Testis (tissue), 3 donors: ENCODE data around the gene PARM1. TPM values are rescaled to one million over a fixed set of nuclear protein-coding genes. Genes with fewer than 3 reads are reported as not detected.

Experiments used
- DNase-seq: peaks from one replicate; pipeline ENCODE4 v3.0.0-alpha.2; 2019
- H3K27ac ChIP-seq, 2 donors: fragments of 200-600 bp; sonication (generic); one replicate each; pipeline ENCODE4 v1.5.1; 2019
- H3K27me3 ChIP-seq: fragments of 200-600 bp; sonication (generic); one replicate; pipeline ENCODE4 v1.5.1; 2019
- H3K36me3 ChIP-seq: fragments of 200-600 bp; sonication (generic); one replicate; pipeline ENCODE4 v1.5.1; 2017; ENCODE audit warnings: low read depth; ENCODE audit errors: missing control alignments
- H3K4me1 ChIP-seq: fragments of 200-600 bp; sonication (generic); one replicate; pipeline ENCODE4 v1.5.1; 2019
- H3K4me3 ChIP-seq, 2 donors: fragments of 200-600 bp; sonication (generic); one replicate each; pipeline ENCODE4 v1.5.1; 2017 to 2019
- H3K9me3 ChIP-seq: fragments of 200-600 bp; sonication (generic); one replicate; pipeline ENCODE4 v1.5.1; 2017
- POLR2A ChIP-seq: fragments of 450-650 bp; IDR thresholded peaks from one replicate; pipeline ENCODE4 v1.6.1; 2017; ENCODE audit warnings: antibody characterized with exemption, mild to moderate bottlenecking, moderate library complexity
- WGBS, 2 donors: methylation state at CpG; one replicate each; pipeline ENCODE4 v1.1.5; 2018; 5-methylcytosine and 5-hydroxymethylcytosine counted together
- intact Hi-C: fragments of 100-400 bp; cut with DNase I; formaldehyde crosslinking; loops from one replicate; pipeline ENCODE4 v1.15.1; 2023; ENCODE audit warnings: low total_unique reads
- polyA plus RNA-seq: library from polyadenylated mRNA; stranded (reverse); fragments of 350-450 nt; fragmentation: Illumina TruSeq; extraction: RNeasy Lipid Tissue Mini Kit (QIAGEN cat#74804); gene quantifications from one replicate; pipeline ENCODE4 v1.2.3, GENCODE V29; 2014; ENCODE audit warnings: low read depth, low replicate concordance; ENCODE audit not compliant: insufficient read depth
- total RNA-seq, 2 donors: library from RNA; depleted of rRNA; stranded (reverse); fragments of >200 nt; gene quantifications; one replicate each; pipeline ENCODE4 v1.2.3, GENCODE V29; 2016
- TF ChIP-seq, protein P1 (sequence below), 3 experiments: fragments of 450-650 bp in 2 of 3; fragments of 200-600 bp in 1 of 3; sonication (generic) in 1 of 3; IDR thresholded peaks; one replicate each; pipeline ENCODE4 v1.5.1; 2016 to 2019; ENCODE audit warnings: antibody characterized with exemption in 3 of 3, mild to moderate bottlenecking in 2 of 3, moderate library complexity in 1 of 3

The PARM1 gene
- total and polyA plus RNA-seq, 3 donors from 2014 or later, result 29.0 to 40.5 (median 40.1) TPM

DNA sequence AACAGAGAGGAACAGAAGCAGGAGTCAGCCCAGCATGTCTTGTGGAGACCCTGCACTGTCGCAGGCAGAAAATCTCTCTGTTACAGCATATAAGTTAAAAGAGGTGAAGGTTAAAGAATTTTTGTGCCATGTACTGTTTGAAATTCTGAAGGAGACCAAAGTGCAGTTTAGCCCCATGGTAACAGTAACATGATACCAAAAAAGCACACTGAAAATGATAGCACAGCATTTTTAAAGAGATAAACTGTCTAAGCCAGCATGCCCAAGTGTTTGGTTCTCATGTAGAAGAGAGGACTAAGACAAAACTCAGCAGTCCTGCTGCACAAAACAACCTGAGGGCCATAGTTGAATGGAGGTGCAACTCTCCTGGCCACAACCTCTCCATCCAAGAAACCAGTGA lies 41.9 kb upstream of the PARM1 start:
- Histone ChIP-seq H3K4me1 (no peaks in the 10 kb centered on the region), H3K9me3 (no peaks in the 10 kb centered on the region), H3K36me3 (no peaks in the 10 kb centered on the region), H3K4me3 (no peak overlapping the region), H3K27ac (no peak overlapping the region), H3K27me3 (no peaks in the 10 kb centered on the region)
- no peak for TF ChIP-seq POLR2A
- TF ChIP-seq, protein P1, sequence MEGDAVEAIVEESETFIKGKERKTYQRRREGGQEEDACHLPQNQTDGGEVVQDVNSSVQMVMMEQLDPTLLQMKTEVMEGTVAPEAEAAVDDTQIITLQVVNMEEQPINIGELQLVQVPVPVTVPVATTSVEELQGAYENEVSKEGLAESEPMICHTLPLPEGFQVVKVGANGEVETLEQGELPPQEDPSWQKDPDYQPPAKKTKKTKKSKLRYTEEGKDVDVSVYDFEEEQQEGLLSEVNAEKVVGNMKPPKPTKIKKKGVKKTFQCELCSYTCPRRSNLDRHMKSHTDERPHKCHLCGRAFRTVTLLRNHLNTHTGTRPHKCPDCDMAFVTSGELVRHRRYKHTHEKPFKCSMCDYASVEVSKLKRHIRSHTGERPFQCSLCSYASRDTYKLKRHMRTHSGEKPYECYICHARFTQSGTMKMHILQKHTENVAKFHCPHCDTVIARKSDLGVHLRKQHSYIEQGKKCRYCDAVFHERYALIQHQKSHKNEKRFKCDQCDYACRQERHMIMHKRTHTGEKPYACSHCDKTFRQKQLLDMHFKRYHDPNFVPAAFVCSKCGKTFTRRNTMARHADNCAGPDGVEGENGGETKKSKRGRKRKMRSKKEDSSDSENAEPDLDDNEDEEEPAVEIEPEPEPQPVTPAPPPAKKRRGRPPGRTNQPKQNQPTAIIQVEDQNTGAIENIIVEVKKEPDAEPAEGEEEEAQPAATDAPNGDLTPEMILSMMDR (IDR thresholded peaks at IDR 0.05), result no peak
- WGBS, 2 donors, result 82 to 89% methylated on average over 1 of the region's 1 CpG
- no peak for DNase-seq
- intact Hi-C loops, result no loop called here

DNA sequence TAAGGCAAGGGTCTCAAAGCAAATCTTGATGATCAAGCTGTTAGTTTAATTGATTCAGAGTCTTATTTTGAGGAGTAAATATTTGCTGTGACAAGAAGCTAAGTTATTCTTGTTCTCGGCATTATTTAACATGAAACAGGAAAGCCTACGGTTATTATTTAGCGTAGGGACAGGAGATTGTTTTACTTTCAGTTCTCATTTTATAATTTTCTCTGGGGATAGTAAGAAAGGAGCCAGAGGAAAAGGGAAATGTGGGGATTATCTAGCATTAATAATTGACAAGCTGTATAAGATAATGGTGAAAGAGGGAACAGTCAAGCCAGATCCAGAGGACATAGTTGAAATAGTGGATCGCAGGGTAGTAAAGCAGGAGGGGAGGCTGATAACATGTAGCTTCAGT lies 39.7 kb upstream of the PARM1 start:
- intact Hi-C loops, result no loop called here
- no peaks in the 10 kb centered on the region for H3K9me3 ChIP-seq
- TF ChIP-seq, protein P1 (IDR thresholded peaks at IDR 0.05), result no peak
- no peak for TF ChIP-seq POLR2A
- no peaks in the 10 kb centered on the region for H3K27me3 ChIP-seq
- no peak for DNase-seq
- no peaks in the 10 kb centered on the region for H3K36me3 ChIP-seq
- no peak overlapping the region for H3K4me3 ChIP-seq
- H3K4me1 ChIP-seq, result no peaks in the 10 kb centered on the region
- no peak overlapping the region for H3K27ac ChIP-seq
- 62 to 63% methylated on average over 4 of the region's 4 CpGs for WGBS, 2 donors

DNA sequence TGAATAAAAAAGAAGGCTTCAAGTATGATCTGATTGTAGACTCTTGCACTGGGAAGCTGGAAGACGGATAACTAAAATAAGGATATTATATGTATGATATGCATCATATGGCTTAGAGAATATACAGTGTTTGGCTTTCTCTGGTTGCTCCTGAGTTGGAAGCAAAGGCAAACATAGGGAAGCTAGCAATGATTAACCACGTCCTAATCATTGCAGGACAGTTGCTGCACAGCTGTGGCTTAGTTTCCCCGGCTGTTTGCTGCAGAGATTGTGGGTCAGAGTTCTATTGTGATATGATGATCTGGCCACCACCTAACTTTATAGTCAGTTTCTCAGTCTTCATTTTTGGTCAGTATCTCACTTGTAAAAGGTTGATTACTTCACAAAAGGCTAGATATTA lies 36.3 kb upstream of the PARM1 start:
- Histone ChIP-seq H3K9me3 (no peaks in the 10 kb centered on the region), H3K4me3 (no peak overlapping the region), H3K27me3 (no peaks in the 10 kb centered on the region), H3K27ac (no peak overlapping the region), H3K36me3 (no peaks in the 10 kb centered on the region), H3K4me1 (no peaks in the 10 kb centered on the region)
- DNase-seq, result no peak
- no peak for TF ChIP-seq POLR2A
- TF ChIP-seq, protein P1 (IDR thresholded peaks at IDR 0.05), result no peak
- intact Hi-C loops, result no loop called here
- 89 to 96% methylated on average over 3 of the region's 3 CpGs for WGBS, 2 donors

DNA sequence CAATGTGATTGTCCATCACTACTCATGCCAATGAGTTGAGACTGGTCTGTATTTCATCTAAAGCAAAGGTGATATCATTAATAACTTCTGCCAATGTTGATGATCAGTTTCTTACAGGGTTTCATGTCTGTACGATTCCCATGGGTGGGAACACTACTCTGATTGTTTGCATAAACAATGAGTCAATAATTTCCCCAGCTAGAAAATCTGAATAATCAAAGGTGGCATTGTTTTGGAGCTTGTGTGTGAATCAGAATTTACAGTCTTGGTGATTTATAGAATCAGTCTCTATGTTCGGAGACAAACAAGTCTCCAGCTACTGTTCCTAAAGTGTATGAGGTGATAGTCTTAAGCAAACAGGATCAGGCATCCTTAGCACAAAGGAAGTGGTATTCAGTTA lies 35.5 kb upstream of the PARM1 start:
- WGBS, 2 donors, result 85 to 87% methylated on average over 2 of the region's 2 CpGs
- no peak for TF ChIP-seq POLR2A
- TF ChIP-seq, protein P1 (IDR thresholded peaks at IDR 0.05), result no peak
- no peaks in the 10 kb centered on the region for H3K4me1 ChIP-seq
- no peaks in the 10 kb centered on the region for H3K9me3 ChIP-seq
- intact Hi-C loops, result no loop called here
- no peak overlapping the region for H3K27ac ChIP-seq
- H3K27me3 ChIP-seq, result no peaks in the 10 kb centered on the region
- no peak overlapping the region for H3K4me3 ChIP-seq
- H3K36me3 ChIP-seq, result no peaks in the 10 kb centered on the region
- DNase-seq, result no peak

DNA sequence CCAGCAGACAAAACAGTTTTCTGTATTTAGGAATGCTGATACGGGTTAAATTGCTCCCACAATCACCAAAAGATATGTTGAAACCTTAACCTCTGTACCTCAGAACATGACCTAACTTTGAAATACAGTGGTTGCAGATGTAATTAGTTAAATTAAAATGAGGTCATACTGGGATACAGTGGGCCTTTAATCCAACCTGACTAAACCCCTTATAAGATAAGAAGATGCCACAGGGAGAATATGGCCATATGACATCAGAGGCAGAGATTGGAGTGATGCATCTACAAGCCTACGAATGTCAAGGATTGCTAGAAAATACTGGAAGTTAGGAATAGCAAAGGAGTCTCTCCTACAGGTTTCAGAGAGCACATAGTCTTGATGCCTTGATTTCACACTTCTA lies 32.1 kb upstream of the PARM1 start:
- Histone ChIP-seq H3K4me3 (no peak overlapping the region), H3K36me3 (no peaks in the 10 kb centered on the region), H3K27me3 (no peaks in the 10 kb centered on the region), H3K4me1 (no peaks in the 10 kb centered on the region), H3K27ac (no peak overlapping the region), H3K9me3 (no peaks in the 10 kb centered on the region)
- 87 to 95% methylated on average over 2 of the region's 2 CpGs for WGBS, 2 donors
- TF ChIP-seq, protein P1 (IDR thresholded peaks at IDR 0.05), result no peak
- TF ChIP-seq POLR2A, result no peak
- intact Hi-C loops, result no loop called here
- DNase-seq, result no peak
